Epithelial cell of esophagus (primary cell): ENCODE measurements around the gene PLB1.
A peak's percentile ranks its signal among the peaks of the same experiment; 100 is the strongest.
"Not testable (repeated sequence)": the region's sequence is repeated elsewhere in the genome, so short reads cannot be mapped to it uniquely, and the experiment has no call there.

Experiments used
- DNase-seq: peaks from one replicate; pipeline ENCODE4 v3.0.0; 2010; ENCODE audit warnings: low read depth
- H3K4me3 ChIP-seq: 2 replicates; pipeline ENCODE4 v1.5.1; 2011; ENCODE audit warnings: mild to moderate bottlenecking, low read length, control low read depth
- TF ChIP-seq, protein P1 (sequence below): IDR thresholded peaks from 2 replicates; pipeline ENCODE4 v1.5.1; 2011; ENCODE audit warnings: low read depth, mild to moderate bottlenecking, low read length, control low read depth, inconsistent platforms; ENCODE audit not compliant: insufficient read depth; ENCODE audit errors: missing control alignments

PLB1 gene

DNA sequence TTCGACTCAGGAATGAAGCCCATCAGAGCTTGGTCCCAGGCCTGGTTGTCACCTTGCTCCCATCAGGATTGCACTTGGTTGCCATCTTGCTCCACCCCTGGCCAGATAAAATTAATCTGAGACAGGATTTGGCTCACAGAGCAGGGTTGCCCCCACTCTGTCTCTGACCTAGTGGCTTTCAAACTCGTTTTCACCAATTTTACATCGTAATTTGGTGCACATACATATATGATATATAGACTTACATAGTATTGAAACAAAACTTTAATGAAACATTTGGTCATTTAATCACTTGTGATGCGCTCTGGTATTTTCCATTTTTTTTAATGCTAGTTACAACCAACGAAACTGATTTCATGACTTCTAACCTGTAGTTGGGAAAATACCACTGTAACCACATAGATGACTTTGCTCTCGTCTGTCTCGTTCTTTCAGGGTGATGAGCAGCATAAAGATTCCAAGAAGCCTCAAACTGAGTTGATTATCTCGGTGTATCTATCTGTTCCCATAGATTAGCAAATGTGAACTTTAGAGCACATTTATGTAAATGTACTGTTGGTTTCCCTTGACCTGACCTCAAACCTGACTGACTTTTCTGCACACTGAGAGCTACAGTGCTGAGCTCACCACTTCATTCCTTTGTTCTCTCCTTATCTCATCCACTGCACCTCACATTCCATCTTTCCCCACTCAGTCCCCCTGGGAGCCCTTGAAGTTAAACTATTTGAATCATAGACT is 30.5 kb upstream of the PLB1 start:
- TF ChIP-seq, protein P1, sequence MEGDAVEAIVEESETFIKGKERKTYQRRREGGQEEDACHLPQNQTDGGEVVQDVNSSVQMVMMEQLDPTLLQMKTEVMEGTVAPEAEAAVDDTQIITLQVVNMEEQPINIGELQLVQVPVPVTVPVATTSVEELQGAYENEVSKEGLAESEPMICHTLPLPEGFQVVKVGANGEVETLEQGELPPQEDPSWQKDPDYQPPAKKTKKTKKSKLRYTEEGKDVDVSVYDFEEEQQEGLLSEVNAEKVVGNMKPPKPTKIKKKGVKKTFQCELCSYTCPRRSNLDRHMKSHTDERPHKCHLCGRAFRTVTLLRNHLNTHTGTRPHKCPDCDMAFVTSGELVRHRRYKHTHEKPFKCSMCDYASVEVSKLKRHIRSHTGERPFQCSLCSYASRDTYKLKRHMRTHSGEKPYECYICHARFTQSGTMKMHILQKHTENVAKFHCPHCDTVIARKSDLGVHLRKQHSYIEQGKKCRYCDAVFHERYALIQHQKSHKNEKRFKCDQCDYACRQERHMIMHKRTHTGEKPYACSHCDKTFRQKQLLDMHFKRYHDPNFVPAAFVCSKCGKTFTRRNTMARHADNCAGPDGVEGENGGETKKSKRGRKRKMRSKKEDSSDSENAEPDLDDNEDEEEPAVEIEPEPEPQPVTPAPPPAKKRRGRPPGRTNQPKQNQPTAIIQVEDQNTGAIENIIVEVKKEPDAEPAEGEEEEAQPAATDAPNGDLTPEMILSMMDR: no peak
- no peak for DNase-seq
- H3K4me3 ChIP-seq: no peak overlapping the region

DNA sequence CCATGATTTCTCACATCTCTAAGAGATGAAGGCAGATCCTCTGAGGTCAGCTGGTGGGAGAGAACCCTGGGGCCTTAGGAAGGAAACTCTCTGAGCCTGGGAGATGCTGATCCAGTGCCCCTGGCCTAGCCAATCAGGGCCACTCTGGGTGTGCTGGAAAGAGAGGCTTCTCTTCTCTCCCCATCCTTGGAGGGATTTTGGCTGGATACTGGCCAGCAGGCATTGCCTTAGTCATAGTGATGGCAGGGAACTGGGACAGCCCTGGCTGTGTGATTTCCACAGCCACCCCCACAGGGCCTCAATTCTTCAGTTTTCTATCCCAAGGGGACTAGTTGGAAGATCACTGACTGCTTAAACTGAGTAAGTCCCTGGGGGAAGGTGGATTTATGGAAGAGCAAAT is 26.6 kb upstream of the PLB1 start:
- H3K4me3 ChIP-seq: no peak overlapping the region
- TF ChIP-seq, protein P1: no peak
- DNase-seq: no peak

DNA sequence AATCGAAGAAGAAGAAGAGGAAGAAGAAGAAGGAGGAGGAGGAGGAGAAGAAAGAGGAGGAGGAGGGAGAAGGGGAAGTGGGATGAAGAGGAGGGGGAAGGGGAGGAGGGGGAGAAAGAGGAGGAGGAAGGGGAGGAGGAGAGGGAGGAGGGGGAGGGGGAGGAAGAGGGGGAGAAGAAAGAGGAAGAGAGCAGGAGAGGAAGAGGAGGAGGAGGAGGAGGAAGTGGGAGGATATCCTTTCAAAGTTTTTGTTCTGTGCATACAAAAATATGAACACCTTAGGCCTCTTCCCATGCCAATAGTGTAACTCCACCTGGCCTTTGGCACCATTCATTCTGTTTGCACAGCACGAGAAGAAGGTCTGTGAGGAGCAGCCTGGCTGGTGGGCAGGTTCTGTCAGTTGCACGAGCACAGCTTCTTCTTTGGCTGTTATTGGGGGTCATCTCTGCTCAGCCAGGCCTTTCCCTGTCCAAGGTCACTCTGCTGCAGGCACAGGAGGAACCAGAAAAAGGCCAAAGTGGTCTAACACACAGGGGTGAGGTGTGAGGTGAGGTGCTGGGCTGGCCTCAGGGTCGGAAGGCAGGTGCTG is 25.8 kb upstream of the PLB1 start:
- no peak for DNase-seq
- TF ChIP-seq, protein P1: no peak
- no peak overlapping the region for H3K4me3 ChIP-seq

DNA sequence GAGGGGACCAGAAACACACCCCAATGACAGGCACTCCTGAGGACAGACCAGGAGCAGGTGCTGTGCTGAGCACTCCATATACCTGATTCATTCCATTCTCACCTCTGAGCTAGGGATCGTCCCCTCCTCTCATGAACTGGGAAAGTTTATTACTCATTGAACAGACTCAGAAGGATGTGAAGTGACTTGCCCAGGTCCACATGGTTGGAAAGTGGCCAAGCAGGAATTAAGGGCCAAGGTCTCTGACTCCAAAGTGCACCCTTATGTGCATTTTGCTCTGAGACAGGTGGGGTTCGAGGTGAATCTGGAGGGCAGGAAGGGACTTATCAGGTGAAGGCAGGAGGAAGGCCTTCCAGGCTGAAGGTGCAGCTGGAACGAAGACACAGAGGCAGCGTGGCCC is 25.1 kb upstream of the PLB1 start:
- no peak overlapping the region for H3K4me3 ChIP-seq
- peak; percentile 97 for DNase-seq
- TF ChIP-seq, protein P1: no peak

DNA sequence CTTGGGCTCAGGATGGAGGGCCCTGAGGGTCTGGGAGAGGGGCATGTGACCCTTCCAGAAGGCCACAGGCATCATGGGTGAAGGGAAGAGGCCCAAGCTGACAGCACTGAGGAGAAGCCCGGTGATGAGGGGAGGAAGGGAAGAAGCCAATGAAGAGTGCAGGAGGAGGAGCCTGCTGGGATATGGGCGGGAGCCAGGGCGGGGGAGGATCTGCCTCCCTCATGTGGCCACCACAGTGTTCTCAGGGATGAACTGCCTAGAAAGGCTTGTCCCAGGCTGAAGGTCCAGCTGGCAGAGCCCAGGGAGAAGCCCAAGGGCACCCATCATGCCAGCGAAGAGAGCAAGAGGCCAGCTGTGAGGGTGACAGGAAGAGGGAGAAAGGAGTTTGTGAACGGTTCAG is 24.6 kb upstream of the PLB1 start:
- TF ChIP-seq, protein P1: no peak
- DNase-seq: peak; percentile 42
- no peak overlapping the region for H3K4me3 ChIP-seq

DNA sequence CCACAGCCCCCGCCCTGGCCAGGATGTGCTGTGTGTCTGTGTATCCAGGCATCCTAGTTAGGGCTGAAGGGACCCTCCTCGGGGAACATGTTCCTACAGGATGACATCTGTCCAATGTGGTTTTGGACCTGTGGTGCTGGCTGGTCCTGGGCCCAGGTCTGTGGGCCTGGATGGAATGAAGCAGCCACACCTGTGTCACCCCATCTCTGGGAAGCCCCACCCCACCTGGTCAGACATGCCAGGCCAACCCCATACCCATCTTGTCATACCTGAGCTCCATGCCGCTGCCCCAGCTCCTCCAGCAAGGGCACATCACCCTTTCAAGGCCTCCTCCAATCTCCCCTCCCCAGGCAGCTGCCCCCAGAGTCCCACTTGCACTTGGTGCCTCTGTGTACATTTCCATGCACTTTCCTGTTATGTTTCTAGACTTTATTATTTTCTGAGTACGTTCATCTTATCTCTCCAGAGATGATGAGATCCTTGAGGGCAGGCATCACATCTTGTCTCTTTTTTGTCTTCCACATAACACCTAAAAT is 24.1 kb upstream of the PLB1 start:
- no peak for DNase-seq
- TF ChIP-seq, protein P1: no peak
- no peak overlapping the region for H3K4me3 ChIP-seq

DNA sequence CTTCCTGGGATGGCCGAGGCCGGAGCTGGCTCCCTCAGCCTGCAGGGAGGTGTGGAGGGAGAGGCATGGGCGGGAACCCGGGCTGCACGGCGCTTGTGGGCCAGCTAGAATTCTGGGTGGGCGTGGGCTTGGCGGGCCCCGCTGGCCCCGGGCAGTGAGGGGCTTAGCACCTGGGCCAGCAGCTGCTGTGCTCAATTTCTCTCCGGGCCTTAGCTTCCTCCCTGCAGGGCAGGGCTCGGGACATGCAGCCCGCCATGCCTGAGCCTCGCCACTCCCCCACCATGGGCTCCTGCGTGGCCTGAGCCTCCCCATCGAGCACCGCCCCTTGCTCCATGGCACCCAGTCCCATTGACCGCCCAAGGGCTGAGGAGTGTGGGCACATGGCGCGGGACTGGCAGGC is 23.2 kb upstream of the PLB1 start:
- not testable (repeated sequence) for H3K4me3 ChIP-seq, DNase-seq
